Fibroblast of pulmonary artery (primary cell): ENCODE measurements around the gene CAMK4.

Source experiments
- DNase-seq: peaks from one replicate; pipeline ENCODE4 v3.0.0-alpha.2; 2010; ENCODE audit warnings: low read depth
- H3K4me3 ChIP-seq: replicated peaks from 2 replicates; pipeline ENCODE4 v1.5.1; 2011; ENCODE audit warnings: low read depth, mild to moderate bottlenecking, control low read depth, low read length, moderate library complexity
- TF ChIP-seq, protein P1 (sequence below): IDR thresholded peaks from 2 replicates; pipeline ENCODE4 v1.5.1; 2011; ENCODE audit warnings: mild to moderate bottlenecking, control low read depth, low read length, inconsistent platforms; ENCODE audit errors: missing control alignments

The CAMK4 gene

DNA sequence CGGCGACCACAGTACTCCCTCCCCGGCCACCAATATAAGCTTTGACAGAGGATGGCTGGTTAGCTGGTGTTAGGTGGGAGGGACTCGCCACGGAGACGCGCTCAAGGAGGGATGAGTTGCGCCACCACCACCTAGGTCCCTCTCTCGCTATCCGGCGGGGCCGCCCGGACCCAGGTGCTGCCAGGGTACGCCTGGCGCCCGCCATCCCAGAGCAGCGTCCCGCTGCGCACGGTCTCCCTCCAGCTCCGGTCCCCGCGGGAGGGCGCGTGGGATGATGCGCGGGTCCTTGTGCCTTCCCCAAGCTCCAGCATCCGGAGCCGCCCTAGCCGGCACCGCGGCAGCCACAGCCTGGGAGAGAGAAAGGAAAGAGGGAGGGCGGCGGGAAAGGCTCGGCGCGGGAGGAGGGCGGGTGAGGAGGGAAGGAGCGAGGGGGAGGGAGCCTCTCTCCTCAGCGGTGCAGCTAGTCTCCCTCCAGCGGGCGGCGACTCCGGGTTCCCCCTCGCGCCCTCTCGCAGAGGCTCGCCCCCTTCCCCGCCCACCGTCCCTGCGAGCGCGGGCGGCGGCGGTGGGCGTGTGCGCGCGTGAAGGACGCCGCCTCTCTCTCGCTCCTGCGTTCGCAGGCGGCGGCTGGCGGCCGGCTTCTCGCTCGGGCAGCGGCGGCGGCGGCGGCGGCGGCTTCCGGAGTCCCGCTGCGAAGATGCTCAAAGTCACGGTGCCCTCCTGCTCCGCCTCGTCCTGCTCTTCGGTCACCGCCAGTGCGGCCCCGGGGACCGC, at the start of gene CAMK4:
Gene CAMK4, plus strand, starts transcription at position 598 of the 774 bp plus-strand sequence. Its CDS starts 100 bp downstream, at position 698.
- peak; percentile 74 for DNase-seq
- TF ChIP-seq, protein P1, sequence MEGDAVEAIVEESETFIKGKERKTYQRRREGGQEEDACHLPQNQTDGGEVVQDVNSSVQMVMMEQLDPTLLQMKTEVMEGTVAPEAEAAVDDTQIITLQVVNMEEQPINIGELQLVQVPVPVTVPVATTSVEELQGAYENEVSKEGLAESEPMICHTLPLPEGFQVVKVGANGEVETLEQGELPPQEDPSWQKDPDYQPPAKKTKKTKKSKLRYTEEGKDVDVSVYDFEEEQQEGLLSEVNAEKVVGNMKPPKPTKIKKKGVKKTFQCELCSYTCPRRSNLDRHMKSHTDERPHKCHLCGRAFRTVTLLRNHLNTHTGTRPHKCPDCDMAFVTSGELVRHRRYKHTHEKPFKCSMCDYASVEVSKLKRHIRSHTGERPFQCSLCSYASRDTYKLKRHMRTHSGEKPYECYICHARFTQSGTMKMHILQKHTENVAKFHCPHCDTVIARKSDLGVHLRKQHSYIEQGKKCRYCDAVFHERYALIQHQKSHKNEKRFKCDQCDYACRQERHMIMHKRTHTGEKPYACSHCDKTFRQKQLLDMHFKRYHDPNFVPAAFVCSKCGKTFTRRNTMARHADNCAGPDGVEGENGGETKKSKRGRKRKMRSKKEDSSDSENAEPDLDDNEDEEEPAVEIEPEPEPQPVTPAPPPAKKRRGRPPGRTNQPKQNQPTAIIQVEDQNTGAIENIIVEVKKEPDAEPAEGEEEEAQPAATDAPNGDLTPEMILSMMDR, result peak; percentile 7
- H3K4me3 ChIP-seq, result peak within 1 kb of the TSS; percentile 69

DNA sequence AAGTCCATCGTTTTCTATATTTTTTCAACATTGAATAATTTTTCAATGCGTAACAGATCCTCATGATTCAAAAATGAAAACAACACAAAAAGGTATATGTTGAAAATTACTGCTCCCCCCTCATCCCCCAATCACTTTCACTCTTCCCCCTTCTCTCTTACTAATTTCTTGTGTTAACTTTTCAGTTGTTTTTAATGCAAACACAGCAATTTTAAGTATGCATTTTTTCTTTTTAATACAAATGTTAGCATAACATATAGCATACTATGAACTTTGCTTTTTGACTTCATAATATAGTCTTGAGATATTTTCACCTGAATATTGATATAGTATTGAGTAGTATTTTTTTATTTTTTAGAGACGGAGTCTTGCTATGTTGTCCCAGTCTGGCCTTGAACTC, 41.1 kb upstream of the CAMK4 start:
- no peak for DNase-seq
- TF ChIP-seq, protein P1, result no peak

DNA sequence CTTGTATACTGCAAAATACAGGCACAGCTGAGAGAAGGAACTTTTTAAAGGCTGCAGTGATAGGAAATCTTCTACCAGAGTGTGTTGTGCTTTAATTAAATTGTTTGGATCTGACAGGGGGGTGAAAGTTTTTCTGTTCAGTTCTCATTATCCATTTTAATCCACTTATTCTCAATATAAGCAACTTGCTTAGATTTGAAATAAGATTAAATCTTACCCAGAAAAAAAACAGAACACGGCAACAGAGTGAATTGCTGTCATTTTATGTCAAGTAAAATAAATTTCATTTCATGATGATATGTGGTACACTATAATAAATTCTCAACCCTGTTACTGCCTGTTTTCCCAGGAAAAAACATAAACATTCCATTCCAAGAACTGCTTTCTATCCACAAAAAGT, 37.1 kb upstream of the CAMK4 start:
- DNase-seq, result no peak
- TF ChIP-seq, protein P1, result no peak
- H3K4me3 ChIP-seq, result no peak overlapping the region

More for the DNA sequence above, 41.1 kb upstream of the CAMK4 start:
- H3K4me3 ChIP-seq, result no peak overlapping the region

DNA sequence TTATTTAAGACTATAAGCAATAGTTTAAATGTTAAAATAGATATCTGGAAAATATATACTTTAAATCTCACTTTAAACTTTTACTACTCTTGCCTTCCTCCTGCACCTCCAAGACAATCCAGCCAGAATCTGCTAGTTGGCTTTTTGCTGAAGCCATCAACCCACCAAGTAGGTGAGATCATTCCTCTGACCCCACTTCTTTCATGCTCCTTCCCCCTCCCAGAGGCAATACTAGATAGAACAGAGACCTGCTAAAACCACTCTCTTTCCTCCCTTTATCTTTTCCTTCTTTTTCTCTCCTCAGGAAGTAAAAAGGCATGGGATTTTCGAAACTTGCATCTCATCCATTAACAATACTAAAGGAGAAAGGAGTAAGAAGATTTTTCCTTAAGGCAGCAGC, 30.1 kb upstream of the CAMK4 start:
- TF ChIP-seq, protein P1, result no peak
- no peak overlapping the region for H3K4me3 ChIP-seq
- DNase-seq, result no peak

DNA sequence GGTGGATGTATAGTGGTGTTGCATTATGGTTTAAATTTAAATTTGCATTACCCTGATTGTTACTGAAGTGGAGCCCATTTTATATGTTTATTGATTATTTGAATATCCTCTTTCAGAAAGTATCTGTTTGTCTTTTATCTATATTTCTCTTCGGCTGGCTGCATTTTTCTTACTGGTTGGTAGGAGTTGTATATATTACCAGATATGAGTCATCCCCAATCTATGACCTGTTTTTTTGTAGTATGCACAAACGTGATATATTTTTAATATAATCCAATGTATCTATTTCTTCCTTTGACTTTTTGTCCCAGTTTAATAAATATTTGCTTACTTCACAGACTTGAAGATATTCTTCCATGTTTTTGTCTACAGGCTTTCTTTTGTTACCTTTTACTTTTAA, 29.3 kb upstream of the CAMK4 start:
- H3K4me3 ChIP-seq, result no peak overlapping the region
- TF ChIP-seq, protein P1, result no peak
- DNase-seq, result no peak

DNA sequence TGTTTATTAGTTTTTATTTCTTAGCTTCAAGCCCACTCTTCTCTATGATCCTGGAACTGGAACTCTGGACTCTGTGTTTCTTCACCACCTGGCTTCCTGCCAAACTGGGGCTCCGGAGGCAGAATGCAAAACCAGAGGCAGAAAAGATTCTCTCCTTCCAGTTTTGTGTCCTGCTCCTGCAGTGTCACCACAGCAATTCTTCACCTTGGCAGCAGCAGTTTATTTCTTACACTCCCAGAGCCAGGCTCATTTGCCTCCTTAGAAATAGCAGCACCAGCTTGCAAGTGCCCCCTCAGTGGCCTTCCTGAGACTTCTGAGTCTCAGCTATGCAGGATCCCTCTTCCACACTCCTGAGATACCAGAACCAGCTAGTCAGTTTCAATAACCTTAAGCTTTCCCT, 26.7 kb upstream of the CAMK4 start:
- no peak overlapping the region for H3K4me3 ChIP-seq
- DNase-seq, result peak; percentile 41

More for the DNA sequence above, 26.7 kb upstream of the CAMK4 start:
- TF ChIP-seq, protein P1, result no peak
